OCI-LY1 (cell line): ENCODE data around the gene CDK5RAP3.
"Not testable (repeated sequence)": the region's sequence is repeated elsewhere in the genome, so short reads cannot be mapped to it uniquely, and the experiment has no call there.

Source experiments
- H2AFZ ChIP-seq: fragments of 200-600 bp; sonication (generic), shearing (Covaris generic); 2 replicates; pipeline ENCODE4 v1.6.0; 2014; ENCODE audit warnings: antibody characterized with exemption, mild to moderate bottlenecking, low read length
- H3F3A ChIP-seq: fragments of 200-600 bp; sonication (generic), shearing (Covaris generic); 2 replicates; pipeline ENCODE4 v1.6.0; 2014; ENCODE audit warnings: mild to moderate bottlenecking, antibody characterized with exemption, low read length, moderate library complexity; ENCODE audit not compliant: insufficient read depth
- H3K27ac ChIP-seq: fragments of 200-600 bp; sonication (generic); 2 replicates; pipeline ENCODE4 v1.5.1; 2014; ENCODE audit warnings: low read length, mixed run types, mild to moderate bottlenecking, low read depth; ENCODE audit not compliant: poor library complexity, severe bottlenecking
- H3K27me3 ChIP-seq: fragments of 200-600 bp; sonication (generic); 2 replicates; pipeline ENCODE4 v1.6.0; 2014; ENCODE audit warnings: antibody characterized with exemption, mild to moderate bottlenecking, low read length, moderate library complexity; ENCODE audit not compliant: insufficient read depth
- H3K36me3 ChIP-seq: fragments of 200-600 bp; sonication (generic); 2 replicates; pipeline ENCODE4 v1.6.1; 2014; ENCODE audit warnings: mild to moderate bottlenecking, antibody characterized with exemption, low read length, moderate library complexity, mixed read lengths; ENCODE audit not compliant: insufficient read depth
- H3K4me1 ChIP-seq: fragments of 200-600 bp; sonication (generic); 2 replicates; pipeline ENCODE4 v1.5.1; 2014; ENCODE audit warnings: mild to moderate bottlenecking, low read length, moderate library complexity; ENCODE audit not compliant: insufficient read depth, severe bottlenecking
- H3K4me2 ChIP-seq: fragments of 200-600 bp; sonication (generic), shearing (Covaris generic); 2 replicates; pipeline ENCODE4 v1.6.1; 2014; ENCODE audit warnings: low read length
- H3K4me3 ChIP-seq: fragments of 200-600 bp; sonication (generic); 2 replicates; pipeline ENCODE4 v1.5.1; 2014; ENCODE audit warnings: low read length, low read depth, mild to moderate bottlenecking, mixed read lengths; ENCODE audit not compliant: poor library complexity, severe bottlenecking
- H3K79me2 ChIP-seq: fragments of 200-600 bp; shearing (Covaris generic); 2 replicates; pipeline ENCODE4 v1.6.1; 2016; ENCODE audit warnings: mixed run types, low read length, mixed read lengths; ENCODE audit not compliant: insufficient read depth
- H3K9ac ChIP-seq: fragments of 200-600 bp; sonication (generic), shearing (Covaris generic); 2 replicates; pipeline ENCODE4 v1.6.1; 2014; ENCODE audit warnings: mild to moderate bottlenecking, low read length, mixed read lengths
- H3K9me2 ChIP-seq: fragments of 200-600 bp; sonication (generic), shearing (Covaris generic); 2 replicates; pipeline ENCODE4 v1.6.1; 2014; ENCODE audit warnings: low read depth, mild to moderate bottlenecking, low read length, mixed read lengths
- H3K9me3 ChIP-seq: fragments of 200-600 bp; shearing (Covaris generic); 2 replicates; pipeline ENCODE4 v1.6.1; 2014; ENCODE audit warnings: low read length, mixed read lengths
- H4K20me1 ChIP-seq: fragments of 200-600 bp; sonication (generic), shearing (Covaris generic); 2 replicates; pipeline ENCODE4 v1.6.0; 2016; ENCODE audit warnings: mild to moderate bottlenecking, low read length; ENCODE audit not compliant: insufficient read depth
- CTCF ChIP-seq: fragments of 200-600 bp; sonication (generic), shearing (Covaris generic); IDR thresholded peaks from 2 replicates; pipeline ENCODE4 v1.5.1; 2017; ENCODE audit warnings: mild to moderate bottlenecking, antibody characterized with exemption, low read length, moderate library complexity, mixed read lengths
- EZH2 ChIP-seq: fragments of 200-600 bp; sonication (generic), shearing (Covaris generic); IDR thresholded peaks from 2 replicates; pipeline ENCODE4 v1.8.0; 2017; ENCODE audit warnings: borderline replicate concordance, mixed run types, mild to moderate bottlenecking, antibody characterized with exemption, low read length, moderate library complexity, mixed read lengths

CDK5RAP3 gene

GRCh38 chr17:47931848-47932247 lies 39.1 kb upstream of the CDK5RAP3 start:
- H3K27ac ChIP-seq, result no peak overlapping the region
- H3K9me2 ChIP-seq, result no peaks in the 10 kb centered on the region
- H3K9ac ChIP-seq, result no peak overlapping the region
- no peaks in the 10 kb centered on the region for H3K9me3 ChIP-seq
- H3K4me1 ChIP-seq, result no peaks in the 10 kb centered on the region
- TF ChIP-seq CTCF, result no peak
- no peak for TF ChIP-seq EZH2
- peaks cover 11% of the 10 kb centered on the region; the same call in 1 of the 2 replicates for H3K36me3 ChIP-seq
- H3F3A ChIP-seq, result no peaks in the 10 kb centered on the region
- H2AFZ ChIP-seq, result no peak overlapping the region
- no peaks in the 10 kb centered on the region for H3K27me3 ChIP-seq
- H3K79me2 ChIP-seq, result no peaks in the 10 kb centered on the region
- H4K20me1 ChIP-seq, result no peaks in the 10 kb centered on the region
- H3K4me3 ChIP-seq, result no peak overlapping the region
- H3K4me2 ChIP-seq, result no peak overlapping the region

- Histone ChIP-seq H3F3A (no peaks in the 10 kb centered on the region), H2AFZ (no peak overlapping the region), H3K9me3 (no peaks in the 10 kb centered on the region), H3K27me3 (no peaks in the 10 kb centered on the region), H3K4me3 (no peak overlapping the region), H3K4me2 (no peak overlapping the region), H3K9me2 (no peaks in the 10 kb centered on the region), H4K20me1 (no peaks in the 10 kb centered on the region), H3K4me1 (peaks cover 13% of the 10 kb centered on the region), H3K79me2 (no peaks in the 10 kb centered on the region), H3K9ac (no peak overlapping the region), H3K27ac (no peak overlapping the region), H3K36me3 (no peaks in the 10 kb centered on the region)
- no peak for TF ChIP-seq EZH2
- no peak for TF ChIP-seq CTCF
Observed at GRCh38 chr17:47934856-47935255, 36.1 kb upstream of the CDK5RAP3 start.

- not testable (repeated sequence) for H3K4me2 ChIP-seq, H3K9ac ChIP-seq, H3F3A ChIP-seq, H3K27ac ChIP-seq, H3K9me3 ChIP-seq, H3K27me3 ChIP-seq, H3K79me2 ChIP-seq, H3K36me3 ChIP-seq, H3K9me2 ChIP-seq, H2AFZ ChIP-seq, H4K20me1 ChIP-seq, H3K4me3 ChIP-seq
- H3K4me1 ChIP-seq, result peaks cover 19% of the 10 kb centered on the region
Observed at GRCh38 chr17:47935468-47935867, 35.4 kb upstream of the CDK5RAP3 start.

- H3K4me3 ChIP-seq, result no peak overlapping the region
- no peak overlapping the region for H3K4me2 ChIP-seq
- H2AFZ ChIP-seq, result no peak overlapping the region
- TF ChIP-seq EZH2, result no peak
- no peak for TF ChIP-seq CTCF
- peaks cover 24% of the 10 kb centered on the region for H3K4me1 ChIP-seq
- H3K9me2 ChIP-seq, result no peaks in the 10 kb centered on the region
- no peaks in the 10 kb centered on the region for H3K9me3 ChIP-seq
- H3K79me2 ChIP-seq, result no peaks in the 10 kb centered on the region
- no peaks in the 10 kb centered on the region for H4K20me1 ChIP-seq
- no peaks in the 10 kb centered on the region for H3K36me3 ChIP-seq
- H3K27ac ChIP-seq, result no peak overlapping the region
- H3K27me3 ChIP-seq, result no peaks in the 10 kb centered on the region
- H3K9ac ChIP-seq, result no peak overlapping the region
- H3F3A ChIP-seq, result no peaks in the 10 kb centered on the region
Observed at GRCh38 chr17:47935961-47936360, 35.0 kb upstream of the CDK5RAP3 start.
